ENCODE measurements around the gene CTBP1. TPM values are rescaled to one million over a fixed set of nuclear protein-coding genes. Genes with fewer than 3 reads are reported as not detected.

Gene CTBP1
- polyA plus RNA-seq, 4 donors: 88.6 to 144 (median 132) TPM

DNA sequence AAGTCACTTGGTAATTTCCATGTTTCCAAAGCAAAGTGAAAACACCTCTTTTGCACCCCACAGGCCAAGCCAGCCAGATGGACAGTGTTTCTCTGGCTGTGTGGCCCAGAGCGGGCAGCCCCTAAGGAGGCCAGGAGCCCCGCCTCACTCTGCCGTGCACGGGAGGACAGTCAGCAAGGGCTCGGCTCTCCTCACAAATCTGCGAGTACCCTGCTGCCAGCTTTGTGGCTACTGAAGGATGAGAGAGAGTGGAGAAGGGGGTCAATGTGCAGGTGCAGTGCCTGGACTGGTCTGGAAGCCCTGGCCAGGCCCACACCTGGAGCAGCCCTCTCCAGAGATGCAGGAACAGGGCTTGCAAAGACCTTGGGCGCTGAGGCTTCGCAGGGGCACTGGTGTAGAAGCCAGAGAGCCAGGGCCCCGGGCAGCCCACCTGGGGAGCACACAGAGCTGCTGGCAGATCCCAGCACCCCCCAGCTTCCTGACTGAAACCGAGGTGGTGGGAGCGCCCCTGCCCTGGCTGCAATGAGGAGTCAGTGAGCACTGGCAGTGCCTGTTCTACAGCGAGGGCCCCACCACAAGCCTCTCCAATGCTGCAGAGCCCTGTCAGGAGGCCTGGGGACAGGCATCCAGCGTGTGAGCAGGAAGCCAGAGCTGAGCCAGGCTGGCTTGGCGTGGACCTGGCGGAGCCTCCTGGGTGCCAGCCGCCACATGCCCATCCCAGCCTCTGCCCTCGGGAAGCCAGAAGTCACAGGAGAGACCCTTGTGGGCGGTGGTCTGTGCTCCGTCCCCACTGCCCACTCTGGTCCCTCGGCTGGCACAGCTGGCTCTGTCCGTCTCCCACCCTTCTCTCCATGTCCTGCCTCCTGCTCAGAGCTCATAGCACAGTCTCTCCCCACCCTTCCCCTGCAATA lies 80.5 kb downstream of the CTBP1 start:
- Histone ChIP-seq H3K4me1 (ENCODE audit: control insufficient read depth in 3 of 3, insufficient read depth in 2 of 3, low read depth in 1 of 3, low read length in 2 of 3) (peaks cover 0 to 25% (median 0%) of the 10 kb centered on the region in 3 donors), H3K36me3 (ENCODE audit: control insufficient read depth in 3 of 3, insufficient read depth in 2 of 3, low read depth in 1 of 3, low read length in 3 of 3) (peaks cover 0 to 23% (median 0%) of the 10 kb centered on the region in 3 donors), H3K27me3 (ENCODE audit: control insufficient read depth in 3 of 3, insufficient read depth in 3 of 3, low read length in 3 of 3) (peaks cover 0 to 61% (median 5%) of the 10 kb centered on the region in 3 donors), H3K4me3 (ENCODE audit: low read depth in 1 of 3, low read length in 3 of 3) (no peak overlapping the region), H3K9me3 (ENCODE audit: control insufficient read depth in 2 of 2, insufficient read depth in 1 of 2, low read depth in 1 of 2, low read length in 1 of 2) (no peaks in the 10 kb centered on the region), H3K27ac (ENCODE audit: low read depth in 1 of 3, low read length in 2 of 3) (no peak overlapping the region)
- WGBS, 3 donors: 73 to 80% (median 78%) methylated on average over 19 to 21 of the region's 21 CpGs
- FAIRE-seq (no peak), DNase-seq (no peak)

GRCh38 chr4:1167244-1167949 lies 81.5 kb downstream of the CTBP1 start:
- Histone ChIP-seq H3K9me3 (ENCODE audit: control insufficient read depth in 2 of 2, insufficient read depth in 1 of 2, low read depth in 1 of 2, low read length in 1 of 2) (no peaks in the 10 kb centered on the region), H3K4me1 (ENCODE audit: control insufficient read depth in 3 of 3, insufficient read depth in 2 of 3, low read depth in 1 of 3, low read length in 2 of 3) (peaks cover 0 to 23% (median 0%) of the 10 kb centered on the region in 3 donors), H3K27me3 (ENCODE audit: control insufficient read depth in 3 of 3, insufficient read depth in 3 of 3, low read length in 3 of 3) (peaks cover 0 to 52% (median 5%) of the 10 kb centered on the region in 3 donors), H3K36me3 (ENCODE audit: control insufficient read depth in 3 of 3, insufficient read depth in 2 of 3, low read depth in 1 of 3, low read length in 3 of 3) (peaks cover 0 to 23% (median 0%) of the 10 kb centered on the region in 3 donors), H3K4me3 (ENCODE audit: low read depth in 1 of 3, low read length in 3 of 3) (peak overlapping the region; percentile 39 to 69 (median 66)), H3K27ac (ENCODE audit: low read depth in 1 of 3, low read length in 2 of 3) (peak overlapping the region in 2 of 3 donors; percentile 42 to 86)
- FAIRE-seq (no peak), DNase-seq (peak; percentile 86 to 90)
- WGBS, 3 donors: 1 to 4% (median 2%) methylated on average over 43 to 51 of the region's 51 CpGs

DNA sequence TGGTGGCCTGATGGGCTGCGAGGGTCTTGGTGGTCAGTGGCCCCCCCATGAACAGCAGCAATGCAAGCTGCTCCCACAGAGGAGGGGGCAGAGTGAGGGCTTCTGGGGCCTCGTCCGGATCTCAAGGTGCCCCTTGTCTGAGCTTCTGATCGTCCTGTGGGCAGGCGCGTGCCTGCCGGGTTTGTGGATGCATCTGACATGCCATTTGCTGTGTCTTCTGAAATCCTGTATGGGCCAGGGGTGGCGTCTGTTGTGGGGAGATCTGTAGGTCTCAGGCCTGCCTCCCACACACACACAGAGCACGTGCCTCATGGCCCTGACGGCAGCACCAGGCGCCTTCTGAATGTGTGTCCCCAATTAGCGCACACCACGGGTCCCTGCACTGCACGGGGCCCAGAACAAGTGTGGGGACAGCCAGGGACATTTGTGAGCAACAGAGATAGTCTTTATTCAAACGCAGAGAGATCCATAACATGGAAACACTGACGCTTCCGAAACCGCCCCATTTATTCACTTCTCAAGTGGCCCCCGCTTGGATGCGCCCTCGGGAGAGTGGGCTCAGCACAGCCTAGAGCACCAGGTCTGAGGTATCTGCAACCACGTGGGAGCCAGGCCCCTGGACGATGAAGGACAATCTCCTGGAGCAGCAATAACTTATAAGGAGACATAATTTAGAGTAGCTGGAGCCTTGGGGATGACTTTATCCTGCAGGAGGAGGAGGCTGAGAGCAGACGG lies 82.3 kb downstream of the CTBP1 start:
- no peaks in the 10 kb centered on the region for H3K9me3 ChIP-seq (ENCODE audit: control insufficient read depth in 2 of 2, insufficient read depth in 1 of 2, low read depth in 1 of 2, low read length in 1 of 2)
- 53 to 61% (median 60%) methylated on average over 24 of the region's 24 CpGs for WGBS, 3 donors
- DNase-seq (no peak), FAIRE-seq (no peak)
- peak overlapping the region in 1 of 3 donors; percentile 86 for H3K27ac ChIP-seq (ENCODE audit: low read depth in 1 of 3, low read length in 2 of 3)
- peaks cover 0 to 23% (median 0%) of the 10 kb centered on the region in 3 donors for H3K36me3 ChIP-seq (ENCODE audit: control insufficient read depth in 3 of 3, insufficient read depth in 2 of 3, low read depth in 1 of 3, low read length in 3 of 3)
- H3K4me3 ChIP-seq (ENCODE audit: low read depth in 1 of 3, low read length in 3 of 3): no peak overlapping the region
- peaks cover 0 to 16% (median 0%) of the 10 kb centered on the region in 3 donors for H3K4me1 ChIP-seq (ENCODE audit: control insufficient read depth in 3 of 3, insufficient read depth in 2 of 3, low read depth in 1 of 3, low read length in 2 of 3)
- H3K27me3 ChIP-seq (ENCODE audit: control insufficient read depth in 3 of 3, insufficient read depth in 3 of 3, low read length in 3 of 3): peaks cover 0 to 45% (median 3%) of the 10 kb centered on the region in 3 donors

DNA sequence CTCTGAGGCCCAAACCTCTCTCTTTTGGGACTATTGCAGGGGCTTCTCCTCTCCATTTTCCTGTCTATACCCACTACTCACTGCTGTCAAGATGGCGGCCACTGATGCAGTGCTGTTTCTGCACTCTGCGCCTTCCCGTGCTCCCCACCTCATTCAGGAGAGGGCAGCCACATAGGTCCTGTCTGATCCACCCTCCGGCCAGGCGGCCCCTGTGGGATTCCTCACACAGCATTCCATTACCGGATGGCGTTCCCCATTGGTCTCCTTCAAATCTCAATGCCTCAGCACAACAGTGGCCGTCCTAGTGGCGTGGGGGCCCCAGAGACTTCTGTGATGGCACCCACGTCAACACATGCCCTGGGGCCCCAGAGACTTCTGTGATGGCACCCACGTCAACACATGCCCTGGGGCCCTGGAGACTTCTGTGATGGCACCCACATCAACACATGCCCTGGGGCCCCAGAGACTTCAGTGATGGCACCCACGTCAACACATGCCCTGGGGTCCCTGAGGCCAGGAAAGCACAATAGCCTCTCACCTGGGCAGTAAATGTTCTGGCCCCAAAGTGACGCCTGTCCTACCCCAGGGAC lies 83.9 kb downstream of the CTBP1 start:
- no peak for FAIRE-seq
- peaks cover 0 to 30% (median 0%) of the 10 kb centered on the region in 3 donors for H3K27me3 ChIP-seq (ENCODE audit: control insufficient read depth in 3 of 3, insufficient read depth in 3 of 3, low read length in 3 of 3)

DNA sequence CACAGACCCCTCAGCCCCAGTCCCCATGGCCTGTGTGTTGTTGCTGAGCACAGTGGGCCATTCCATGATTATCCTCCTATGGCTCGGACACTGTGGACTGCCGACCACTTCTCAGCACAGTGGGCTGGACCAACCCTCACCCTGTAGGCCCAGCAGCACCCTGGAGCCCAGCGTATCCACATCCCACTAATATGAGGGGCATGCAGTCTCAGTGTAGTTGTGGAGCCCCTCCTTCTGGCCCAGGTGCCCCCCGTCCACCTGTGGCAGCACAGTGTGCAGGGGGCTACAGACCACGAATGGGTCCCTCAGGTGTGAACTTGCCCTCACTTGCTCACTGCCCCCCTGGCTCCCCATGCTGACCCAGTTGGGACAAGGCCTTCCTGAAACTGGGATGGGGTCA lies 84.5 kb downstream of the CTBP1 start:
- FAIRE-seq (no peak), DNase-seq (no peak)
- H3K9me3 ChIP-seq (ENCODE audit: control insufficient read depth in 2 of 2, insufficient read depth in 1 of 2, low read depth in 1 of 2, low read length in 1 of 2): no peaks in the 10 kb centered on the region
- H3K27ac ChIP-seq (ENCODE audit: low read depth in 1 of 3, low read length in 2 of 3): no peak overlapping the region
- whole genome bisulfite sequencing, 3 donors: 95 to 97% (median 96%) methylated on average over 5 of the region's 5 CpGs
- peaks cover 0 to 24% (median 0%) of the 10 kb centered on the region in 3 donors for H3K27me3 ChIP-seq (ENCODE audit: control insufficient read depth in 3 of 3, insufficient read depth in 3 of 3, low read length in 3 of 3)
- peaks cover 0 to 7% (median 0%) of the 10 kb centered on the region in 3 donors for H3K4me1 ChIP-seq (ENCODE audit: control insufficient read depth in 3 of 3, insufficient read depth in 2 of 3, low read depth in 1 of 3, low read length in 2 of 3)
- no peak overlapping the region for H3K4me3 ChIP-seq (ENCODE audit: low read depth in 1 of 3, low read length in 3 of 3)
- H3K36me3 ChIP-seq (ENCODE audit: control insufficient read depth in 3 of 3, insufficient read depth in 2 of 3, low read depth in 1 of 3, low read length in 3 of 3): peaks cover 0 to 13% (median 0%) of the 10 kb centered on the region in 3 donors

More for the DNA sequence above, 83.9 kb downstream of the CTBP1 start:
- Histone ChIP-seq H3K36me3 (ENCODE audit: control insufficient read depth in 3 of 3, insufficient read depth in 2 of 3, low read depth in 1 of 3, low read length in 3 of 3) (peaks cover 0 to 19% (median 0%) of the 10 kb centered on the region in 3 donors), H3K9me3 (ENCODE audit: control insufficient read depth in 2 of 2, insufficient read depth in 1 of 2, low read depth in 1 of 2, low read length in 1 of 2) (no peaks in the 10 kb centered on the region), H3K27ac (ENCODE audit: low read depth in 1 of 3, low read length in 2 of 3) (no peak overlapping the region), H3K4me1 (ENCODE audit: control insufficient read depth in 3 of 3, insufficient read depth in 2 of 3, low read depth in 1 of 3, low read length in 2 of 3) (peaks cover 0 to 7% (median 0%) of the 10 kb centered on the region in 3 donors), H3K4me3 (ENCODE audit: low read depth in 1 of 3, low read length in 3 of 3) (no peak overlapping the region)
- no peak for DNase-seq
- WGBS, 3 donors: 90 to 97% (median 92%) methylated on average over 12 to 13 of the region's 13 CpGs

DNA sequence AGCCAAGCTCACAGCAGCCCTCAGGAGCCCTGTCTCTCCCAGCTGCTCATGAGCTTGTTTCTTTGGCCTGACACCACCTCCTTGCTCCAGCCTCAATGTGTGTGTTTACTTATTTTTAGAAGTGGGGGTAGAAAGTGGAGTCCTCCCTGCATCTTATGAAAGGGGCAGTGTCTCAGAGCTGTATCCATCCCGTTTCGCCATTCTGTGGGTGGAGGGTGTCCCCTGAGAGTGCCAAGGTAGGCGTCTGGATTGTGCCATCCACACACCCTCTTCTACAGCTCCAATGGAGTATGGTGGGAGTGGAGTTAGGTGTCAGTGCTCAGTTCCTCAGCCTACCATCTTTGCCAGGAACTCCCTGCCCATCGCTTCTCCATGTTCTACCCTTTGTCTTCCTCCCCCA lies 84.9 kb downstream of the CTBP1 start:
- H3K4me3 ChIP-seq (ENCODE audit: low read depth in 1 of 3, low read length in 3 of 3): no peak overlapping the region
- no peaks in the 10 kb centered on the region for H3K9me3 ChIP-seq (ENCODE audit: control insufficient read depth in 2 of 2, insufficient read depth in 1 of 2, low read depth in 1 of 2, low read length in 1 of 2)
- DNase-seq (no peak), FAIRE-seq (no peak)
- H3K36me3 ChIP-seq (ENCODE audit: control insufficient read depth in 3 of 3, insufficient read depth in 2 of 3, low read depth in 1 of 3, low read length in 3 of 3): peaks cover 0 to 9% (median 0%) of the 10 kb centered on the region in 3 donors
- H3K27ac ChIP-seq (ENCODE audit: low read depth in 1 of 3, low read length in 2 of 3): no peak overlapping the region
- H3K4me1 ChIP-seq (ENCODE audit: control insufficient read depth in 3 of 3, insufficient read depth in 2 of 3, low read depth in 1 of 3, low read length in 2 of 3): peaks cover 0 to 7% (median 0%) of the 10 kb centered on the region in 3 donors
- H3K27me3 ChIP-seq (ENCODE audit: control insufficient read depth in 3 of 3, insufficient read depth in 3 of 3, low read length in 3 of 3): peaks cover 0 to 21% (median 0%) of the 10 kb centered on the region in 3 donors
- 87 to 91% (median 88%) methylated on average over 4 of the region's 4 CpGs for WGBS, 3 donors

Measured in small intestine (tissue), 7 donors.